ENCODE results near the gene TRAF3IP3.

DNA sequence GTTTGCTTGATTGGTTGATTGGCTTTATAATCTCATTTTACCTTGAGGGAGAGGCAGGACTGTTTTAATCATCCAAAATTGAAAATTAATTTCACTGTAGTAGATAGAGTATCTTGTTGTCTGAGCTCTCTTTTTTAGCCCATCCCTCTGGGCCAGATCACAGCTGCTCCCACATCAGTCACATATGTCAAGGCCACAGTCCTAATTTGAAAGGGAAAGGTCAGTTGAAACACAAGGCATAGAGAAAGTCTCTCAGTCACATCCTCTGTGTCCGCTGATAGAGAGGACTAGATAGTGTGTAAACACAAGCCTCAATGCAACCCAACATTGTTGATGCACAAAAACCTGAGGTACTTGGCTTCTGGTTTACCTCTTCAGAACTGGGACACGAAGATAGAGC is 21.7 kb downstream of the TRAF3IP3 start:
- TF ChIP-seq ZNF274 (IDR thresholded peaks at IDR 0.05; ENCODE audit: low read depth, low read length) (no peak), YY1 (IDR thresholded peaks at IDR 0.05; ENCODE audit: insufficient read depth, insufficient read length) (no peak)
